CD4-positive, alpha-beta T cell treated with Interferon alpha-2 for 1 hour (primary cell): ENCODE measurements around the gene WRNIP1.

Experiments
- DNase-seq, 2 donors: peaks; one replicate each; pipeline ENCODE4 v3.0.0-alpha.2; 2020 to 2022

Gene WRNIP1

GRCh38 chr6:2810092-2810671 is 45.0 kb downstream of the WRNIP1 start:
- no peak for DNase-seq

DNA sequence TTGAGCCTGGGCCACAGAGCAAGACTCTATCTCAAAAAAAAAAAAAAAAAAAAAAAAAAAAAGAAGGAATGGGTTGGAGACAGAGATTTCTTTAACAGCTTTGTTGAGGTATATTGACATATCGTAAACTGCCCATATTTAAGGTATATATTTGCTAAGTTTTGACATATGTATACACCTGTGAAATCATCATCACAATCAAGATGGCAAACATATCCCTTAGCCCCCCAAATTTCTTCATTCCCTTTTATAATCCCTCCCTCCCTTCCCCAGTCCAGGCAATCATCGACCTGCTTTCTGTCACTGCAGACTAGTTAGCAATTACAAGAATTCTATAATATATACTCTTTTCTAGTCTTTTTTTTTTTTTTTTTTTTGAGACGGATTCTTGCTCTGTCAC is 47.5 kb downstream of the WRNIP1 start:
- no peak for DNase-seq

GRCh38 chr6:2816158-2816557 is 51.0 kb downstream of the WRNIP1 start:
- DNase-seq: no peak

GRCh38 chr6:2817903-2818443 is 52.8 kb downstream of the WRNIP1 start:
- no peak for DNase-seq

GRCh38 chr6:2818593-2818992 is 53.4 kb downstream of the WRNIP1 start:
- DNase-seq: no peak

GRCh38 chr6:2819115-2819514 is 53.9 kb downstream of the WRNIP1 start:
- DNase-seq: no peak

- no peak for DNase-seq
Measured at GRCh38 chr6:2819978-2820377, 54.8 kb downstream of the WRNIP1 start.

DNA sequence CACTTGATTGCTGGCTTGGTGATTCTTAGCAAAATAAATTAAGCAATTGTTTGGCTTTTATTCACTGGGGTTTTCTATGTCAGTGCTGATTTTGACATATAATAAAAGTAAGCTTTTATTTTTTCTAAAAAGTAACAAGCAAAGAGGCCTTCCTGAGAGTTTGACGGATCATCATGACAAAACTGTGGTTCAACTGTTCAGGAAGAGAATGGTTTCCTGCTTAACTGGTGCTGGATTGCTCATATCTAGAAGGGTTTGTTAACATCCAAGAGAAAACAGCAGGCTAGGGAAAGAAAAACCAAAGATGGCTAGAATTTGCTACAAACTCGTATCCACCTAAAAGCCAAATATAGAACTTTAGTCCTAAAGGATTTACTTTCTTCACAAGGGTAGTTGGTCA is 55.2 kb downstream of the WRNIP1 start:
- no peak for DNase-seq

GRCh38 chr6:2821554-2821953 is 56.4 kb downstream of the WRNIP1 start:
- no peak for DNase-seq

- no peak for DNase-seq
Measured at GRCh38 chr6:2823104-2823850, 58.1 kb downstream of the WRNIP1 start.

GRCh38 chr6:2826131-2826530 is 60.9 kb downstream of the WRNIP1 start:
- DNase-seq: no peak

DNA sequence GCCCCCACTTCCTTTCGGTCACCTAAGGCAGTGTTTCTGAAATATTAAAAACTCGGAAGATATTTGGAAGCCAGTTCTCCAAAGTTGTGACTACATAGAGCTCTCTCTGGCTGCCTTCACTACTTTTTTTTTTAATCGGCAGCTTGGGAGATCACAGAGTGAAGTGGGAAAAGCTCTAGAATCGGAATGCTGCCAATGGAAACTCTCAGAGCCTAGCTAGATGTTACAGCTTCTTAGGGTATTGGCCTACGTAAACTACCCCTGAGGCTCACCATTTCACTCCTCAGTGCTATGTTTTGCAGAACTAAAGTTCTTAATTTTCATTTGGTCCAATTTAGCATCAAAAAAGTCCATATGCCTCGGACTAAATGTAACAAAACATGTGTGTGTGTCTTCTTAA is 61.9 kb downstream of the WRNIP1 start:
- DNase-seq: no peak

- DNase-seq: no peak
Measured at GRCh38 chr6:2828629-2829028, 63.4 kb downstream of the WRNIP1 start.

GRCh38 chr6:2829253-2829652 is 64.1 kb downstream of the WRNIP1 start:
- no peak for DNase-seq

GRCh38 chr6:2830183-2830582 is 65.0 kb downstream of the WRNIP1 start:
- DNase-seq: no peak

DNA sequence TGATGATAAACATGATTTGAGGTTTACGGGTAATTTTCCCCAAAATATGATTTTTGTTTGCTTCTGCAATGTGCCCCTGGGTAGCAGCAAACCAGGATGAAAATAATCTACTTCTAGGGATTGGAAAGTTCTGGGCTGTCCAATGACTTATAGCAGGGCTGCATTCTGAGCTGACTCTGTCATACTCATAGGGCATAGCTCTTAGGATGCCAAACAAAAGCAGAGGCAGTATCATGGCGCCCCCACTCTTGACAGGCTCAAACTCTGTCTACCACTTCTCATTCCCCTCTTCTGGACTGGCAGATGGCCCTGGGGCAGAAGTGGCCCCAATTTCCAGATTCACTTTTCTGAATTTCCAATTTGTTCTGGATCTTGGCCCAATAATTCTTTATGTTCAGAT is 66.2 kb downstream of the WRNIP1 start:
- no peak for DNase-seq

DNA sequence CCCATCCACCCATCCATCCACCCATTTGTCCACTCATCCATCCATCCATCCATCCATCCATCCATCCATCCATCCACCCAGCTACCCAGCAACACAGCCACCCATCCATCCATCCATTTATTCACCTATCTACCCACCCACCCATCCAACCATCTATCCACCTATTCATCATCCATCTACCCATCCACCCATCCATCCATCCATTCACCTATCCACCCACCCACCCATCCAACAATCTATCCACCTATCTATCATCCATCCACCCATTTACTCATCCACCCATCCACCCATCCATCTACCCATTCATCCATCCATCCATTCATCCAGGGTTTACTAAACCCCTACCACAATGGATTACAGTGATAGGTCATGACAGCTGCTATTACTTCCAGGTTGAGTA is 69.1 kb downstream of the WRNIP1 start:
- DNase-seq: no peak
